Measurements from ENCODE around the gene PLA2G2A.
"Not testable (repeated sequence)": the region's sequence is repeated elsewhere in the genome, so short reads cannot be mapped to it uniquely, and the experiment has no call there.

The PLA2G2A gene

GRCh38 chr1:19973616-19974015, 5.8 kb downstream of the PLA2G2A start:
- no peak for DNase-seq (ENCODE audit: low read depth in 3 of 3)

GRCh38 chr1:19971664-19972063, 7.8 kb downstream of the PLA2G2A start:
- DNase-seq (ENCODE audit: low read depth in 3 of 3), result no peak

DNA sequence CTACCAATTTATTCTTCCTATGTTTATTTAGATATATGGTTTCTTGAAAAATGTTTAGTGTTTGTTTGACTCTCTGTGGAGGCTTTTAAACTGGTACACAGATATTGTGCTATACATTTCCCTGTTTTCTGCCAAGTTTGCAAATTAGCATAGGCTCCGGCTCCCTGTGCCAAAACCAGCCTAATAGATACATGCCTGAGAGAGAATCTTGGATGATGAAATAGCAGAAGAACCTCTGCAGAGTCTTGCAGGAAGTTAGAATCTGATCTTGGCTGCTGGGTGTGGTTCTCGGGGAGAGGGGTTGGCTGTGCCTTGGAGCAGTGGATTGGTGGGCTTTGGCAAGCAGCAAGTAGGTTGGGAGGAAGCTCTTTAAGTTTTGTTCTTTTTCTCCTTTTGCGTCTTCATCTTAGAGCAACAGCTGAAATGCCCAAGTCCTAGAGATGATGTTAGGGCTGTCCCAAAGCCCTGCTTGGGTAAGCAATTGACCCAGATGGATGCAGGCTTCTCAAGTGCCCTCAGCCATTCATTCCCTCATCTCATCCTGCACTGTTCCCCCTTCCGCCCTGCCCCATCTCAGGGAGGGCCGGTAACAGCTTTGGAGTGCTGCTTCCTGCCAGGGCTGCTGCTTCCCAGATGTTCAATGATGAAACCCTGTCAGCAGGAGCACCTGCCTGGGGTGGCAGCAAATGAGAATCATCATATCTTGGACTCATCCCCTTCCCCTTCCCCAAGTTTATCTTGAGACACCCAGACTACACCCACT, 9.3 kb downstream of the PLA2G2A start:
- no peak for DNase-seq (ENCODE audit: low read depth in 3 of 3)

DNA sequence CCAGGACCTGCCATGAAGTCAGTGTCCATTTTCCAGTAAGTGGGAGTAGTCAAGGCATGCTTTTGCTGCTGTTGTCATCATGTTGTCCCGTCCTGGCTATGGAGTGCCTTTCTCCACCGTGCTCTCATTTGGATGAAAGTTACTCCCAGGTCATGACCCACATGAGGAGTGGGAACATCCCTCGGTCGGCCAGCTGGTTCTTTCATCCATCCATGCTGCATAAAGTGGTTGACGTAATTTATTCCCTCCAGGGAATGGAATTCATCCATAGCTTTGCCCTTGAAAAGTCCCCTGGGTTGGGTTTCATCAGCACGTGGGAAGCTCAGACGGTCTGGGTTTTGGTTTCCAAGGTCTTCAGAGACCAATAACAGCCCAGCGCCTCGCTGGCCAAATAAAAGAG, 11.6 kb downstream of the PLA2G2A start:
- DNase-seq (ENCODE audit: low read depth in 3 of 3), result no peak

- DNase-seq (ENCODE audit: low read depth in 3 of 3), result no peak
Measured at GRCh38 chr1:19964542-19964941, 14.9 kb downstream of the PLA2G2A start.

DNA sequence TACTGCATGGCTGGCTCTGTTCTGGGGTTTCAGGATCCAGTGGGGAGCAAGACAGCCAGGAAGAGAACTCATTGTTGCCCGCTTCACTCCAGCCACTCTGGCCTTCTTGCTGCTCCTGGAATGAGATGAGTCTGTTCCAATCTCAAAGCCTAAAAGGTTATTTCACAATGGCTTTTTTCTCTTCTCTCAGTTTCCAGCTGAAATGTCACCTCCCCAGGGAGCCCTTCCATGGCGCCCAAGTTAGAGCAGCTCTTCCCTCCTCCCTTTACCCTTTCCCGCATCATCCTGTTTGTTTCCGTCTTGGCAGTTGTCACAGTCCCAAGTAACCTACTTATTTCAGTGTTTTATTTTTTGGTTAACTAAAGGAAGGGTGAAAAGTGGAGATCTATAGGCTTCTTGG, 15.8 kb downstream of the PLA2G2A start:
- DNase-seq (ENCODE audit: low read depth in 3 of 3), result no peak

DNA sequence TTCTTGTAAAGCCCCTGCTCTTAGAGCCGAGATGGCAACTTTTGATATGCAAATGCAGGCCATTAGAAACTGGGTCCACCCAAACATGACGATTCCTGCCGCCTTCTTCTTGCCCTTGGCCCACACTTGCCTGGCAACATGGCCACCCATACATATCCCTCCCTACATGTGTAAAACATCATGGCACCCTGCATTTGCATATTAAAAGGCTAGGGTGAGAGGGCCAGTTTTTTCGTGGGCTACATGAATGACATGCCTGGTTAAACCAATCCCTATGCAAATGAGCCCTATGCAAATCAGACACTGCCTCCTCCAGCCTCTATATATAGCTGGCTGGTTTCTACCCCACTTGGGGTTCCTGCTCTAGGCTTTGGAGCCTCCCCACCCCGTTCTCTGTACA, 18.8 kb downstream of the PLA2G2A start:
- DNase-seq (ENCODE audit: low read depth in 3 of 3), result no peak

GRCh38 chr1:19957779-19958178, 21.6 kb downstream of the PLA2G2A start:
- DNase-seq (ENCODE audit: low read depth in 3 of 3), result no peak

DNA sequence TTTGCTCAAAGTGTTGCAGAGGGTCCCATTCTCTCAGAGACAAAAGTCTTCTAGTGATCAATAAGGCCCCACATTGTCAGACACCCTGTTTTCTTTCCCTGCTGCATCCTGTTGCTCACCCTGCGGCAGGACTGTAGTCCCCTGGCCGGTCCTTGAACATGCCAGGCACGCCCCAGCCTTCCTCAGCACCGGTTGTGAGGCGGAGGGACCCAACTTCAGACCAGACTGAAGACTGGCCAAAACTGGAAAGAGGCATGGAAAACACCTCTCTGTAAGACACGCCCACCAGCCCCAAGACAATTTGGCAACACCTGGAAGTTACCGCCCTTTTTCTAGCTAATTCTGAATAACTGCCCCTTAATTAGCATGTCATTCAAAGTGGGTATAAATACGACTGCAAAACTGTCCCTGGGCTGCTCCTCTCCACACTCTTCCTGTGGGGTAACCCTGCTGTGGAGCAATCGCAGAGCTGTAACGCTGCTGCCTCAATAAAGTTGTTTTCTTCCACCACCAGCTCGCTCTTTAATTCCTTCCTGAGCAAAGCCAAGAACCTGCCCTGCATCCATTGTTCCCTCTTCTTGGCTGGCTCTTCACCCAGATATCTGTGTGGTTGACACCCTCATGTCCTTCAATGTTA, 23.8 kb downstream of the PLA2G2A start:
- DNase-seq (ENCODE audit: low read depth in 3 of 3), result no peak

DNA sequence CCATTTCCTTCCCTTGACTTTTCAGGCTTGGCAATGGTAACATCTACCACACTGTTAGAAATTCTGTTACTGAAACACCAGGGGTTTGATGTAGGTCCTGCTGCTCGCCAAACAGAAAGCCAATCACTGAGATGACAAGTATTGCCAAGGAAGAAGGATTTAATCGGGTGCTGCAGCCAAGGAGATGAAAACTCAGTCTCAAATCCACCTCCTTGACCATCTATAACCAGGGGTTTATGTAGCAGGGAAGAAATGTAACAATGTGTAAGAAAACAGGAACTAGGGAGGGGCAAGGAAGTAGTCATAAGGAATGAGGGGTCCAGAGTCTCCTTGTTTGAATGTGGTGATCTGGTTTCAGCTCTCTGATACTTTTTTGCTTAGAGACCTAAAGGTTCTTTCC, 25.4 kb downstream of the PLA2G2A start:
- DNase-seq (ENCODE audit: low read depth in 3 of 3), result no peak

DNA sequence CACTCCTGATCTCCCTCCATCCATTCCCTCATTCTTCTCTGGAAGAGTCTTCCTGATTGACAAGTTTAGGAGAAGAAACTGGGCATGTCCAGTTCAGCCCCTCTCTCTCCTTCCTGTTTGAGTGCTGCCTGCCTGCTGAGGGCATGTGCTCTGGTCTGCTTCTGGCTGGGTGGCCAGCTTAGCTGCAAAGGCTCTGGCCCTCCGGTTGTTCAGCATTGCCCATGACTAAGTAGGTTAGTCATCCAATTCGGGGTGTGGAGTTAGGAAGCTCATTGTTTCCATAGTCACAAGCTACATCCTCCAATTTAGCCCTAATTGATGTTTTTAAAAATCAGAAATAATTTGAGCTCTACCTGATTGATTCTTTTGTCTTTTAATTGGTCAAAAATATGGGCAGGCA, 30.4 kb downstream of the PLA2G2A start:
- no peak for DNase-seq (ENCODE audit: low read depth in 3 of 3)

DNA sequence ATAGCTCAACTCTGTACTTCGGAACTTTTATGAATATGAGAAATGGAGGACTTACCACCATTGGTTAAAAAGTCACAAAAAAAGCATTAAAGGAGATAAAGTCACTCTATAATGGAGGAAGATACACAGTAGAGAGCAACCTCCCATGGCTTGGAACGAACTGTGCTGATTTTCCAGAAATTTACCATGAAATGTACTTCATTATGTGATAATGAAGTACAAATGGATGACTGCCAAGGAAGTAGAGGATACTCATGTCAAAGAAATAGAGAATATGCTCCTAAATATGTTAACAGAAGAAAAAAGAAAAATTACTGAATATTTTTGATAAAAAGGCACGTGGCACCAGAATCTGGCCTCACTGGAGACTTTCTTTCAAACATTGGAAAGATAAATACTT, 32.4 kb downstream of the PLA2G2A start:
- DNase-seq (ENCODE audit: low read depth in 3 of 3), result no peak

- DNase-seq (ENCODE audit: low read depth in 3 of 3), result no peak
Measured at GRCh38 chr1:19946331-19946751, 33.1 kb downstream of the PLA2G2A start.

GRCh38 chr1:19945914-19946313, 33.5 kb downstream of the PLA2G2A start:
- no peak for DNase-seq (ENCODE audit: low read depth in 3 of 3)

DNA sequence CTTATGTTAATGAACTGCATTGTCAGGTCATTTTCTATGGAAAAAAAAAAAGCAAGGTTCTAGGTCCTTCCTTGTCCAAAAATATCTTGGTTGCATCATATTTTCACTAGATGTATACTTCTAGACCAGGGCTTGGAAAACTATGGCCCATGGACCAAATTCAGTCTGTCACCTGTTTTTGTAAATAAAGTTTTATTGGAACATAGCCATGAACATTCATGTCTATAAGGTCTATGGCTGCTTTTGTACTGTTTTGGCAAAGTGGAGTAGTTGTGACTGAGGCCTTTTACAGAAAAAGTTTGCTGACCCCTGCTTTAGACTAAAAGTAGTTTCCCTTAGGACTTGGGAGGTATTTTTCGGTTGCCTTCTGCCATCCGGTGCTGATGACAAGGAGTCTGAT, 36.8 kb downstream of the PLA2G2A start:
- DNase-seq (ENCODE audit: low read depth in 3 of 3), result no peak

GRCh38 chr1:19942088-19942487, 37.3 kb downstream of the PLA2G2A start:
- no peak for DNase-seq (ENCODE audit: low read depth in 3 of 3)

DNA sequence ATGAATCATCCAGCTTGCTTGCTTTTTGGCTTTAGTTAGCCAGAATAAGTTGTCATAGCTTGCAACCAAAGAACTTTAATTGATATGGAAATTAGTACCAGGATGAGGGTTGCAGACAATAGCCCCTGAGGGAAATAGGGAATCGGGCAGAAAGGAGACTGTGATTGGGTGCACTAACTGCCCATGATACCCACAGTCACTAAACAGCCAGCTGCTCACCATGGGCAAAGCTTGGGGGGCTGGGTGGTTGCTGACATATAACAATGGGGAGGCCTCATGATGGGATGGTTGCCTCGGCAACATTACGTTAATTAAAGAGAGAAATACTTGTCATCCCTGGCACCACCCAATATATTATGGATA, 38.2 kb downstream of the PLA2G2A start:
- no peak for DNase-seq (ENCODE audit: low read depth in 3 of 3)

GRCh38 chr1:19940486-19941205, 38.8 kb downstream of the PLA2G2A start:
- no peak for DNase-seq (ENCODE audit: low read depth in 3 of 3)

- no peak for DNase-seq (ENCODE audit: low read depth in 3 of 3)
Measured at GRCh38 chr1:19938472-19938871, 40.9 kb downstream of the PLA2G2A start.

GRCh38 chr1:19936061-19936750, 43.2 kb downstream of the PLA2G2A start:
- DNase-seq (ENCODE audit: low read depth in 3 of 3), result no peak

DNA sequence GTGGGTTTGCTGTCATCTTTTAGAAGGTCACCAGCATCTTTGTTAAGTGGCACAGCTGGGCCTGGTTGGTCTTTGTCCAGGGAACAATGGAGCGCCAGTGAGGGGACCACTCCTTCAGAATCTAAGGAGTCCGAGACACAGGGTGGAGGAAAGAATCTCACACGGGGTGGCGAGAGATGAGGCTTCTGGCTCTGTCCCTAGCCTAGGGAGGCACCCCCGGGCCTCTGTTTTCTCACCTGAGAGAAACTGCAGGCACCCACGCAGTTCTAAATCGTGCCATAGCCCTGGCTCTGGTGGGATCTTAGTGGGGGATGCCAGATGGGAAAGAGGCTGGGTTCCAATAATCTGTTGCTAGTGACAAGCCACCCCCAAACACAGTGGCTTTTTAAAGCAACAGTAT, 45.1 kb downstream of the PLA2G2A start:
- no peak for DNase-seq (ENCODE audit: low read depth in 3 of 3)

DNA sequence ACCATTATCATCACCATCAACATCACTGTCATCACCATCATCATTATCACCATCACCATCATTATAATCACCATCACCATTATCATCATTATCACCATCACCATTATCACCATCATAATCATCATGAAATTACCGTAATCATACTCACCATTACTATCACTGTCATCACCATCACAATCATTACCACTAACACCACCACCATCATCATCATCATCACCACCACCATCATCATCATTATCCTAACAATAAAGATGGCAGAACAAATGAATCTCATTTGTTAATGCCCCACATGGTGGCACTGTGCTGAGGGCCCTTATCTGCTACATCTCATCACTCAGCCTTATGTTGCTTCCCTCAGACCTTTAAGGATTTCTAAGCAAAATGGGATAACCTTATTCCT, 46.6 kb downstream of the PLA2G2A start:
- DNase-seq (ENCODE audit: low read depth in 3 of 3), result no peak

DNA sequence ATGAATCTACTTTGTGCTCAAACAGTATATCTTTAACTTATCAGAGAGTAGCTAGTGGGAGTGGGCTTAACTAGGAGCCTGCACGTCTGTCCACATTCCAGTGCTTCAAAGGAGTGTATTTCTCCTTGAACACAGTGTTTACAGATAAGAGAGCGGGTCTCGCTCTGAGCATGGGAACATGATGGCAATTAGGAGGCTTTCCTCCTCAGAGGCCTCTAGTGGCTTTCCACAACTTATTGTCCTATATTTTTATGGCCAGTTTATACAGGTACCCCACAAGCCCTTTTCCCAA, 52.3 kb downstream of the PLA2G2A start:
- DNase-seq (ENCODE audit: low read depth in 3 of 3), result not testable (repeated sequence)
